Stimulated activated CD8-positive, alpha-beta memory T cell treated with anti-CD3 and anti-CD28 coated beads, Interleukin-7, amount 100 ng/mL, for 4 hours (primary cell): ENCODE data around the gene EGFLAM.
A peak's percentile ranks its signal among the peaks of the same experiment; 100 is the strongest.

Experiments used
- DNase-seq, 2 donors: peaks; one replicate each; pipeline ENCODE4 v3.0.0-alpha.2; 2020; ENCODE audit warnings: low read depth in 2 of 2

Gene EGFLAM

GRCh38 chr5:38417658-38418017, 159.3 kb downstream of the EGFLAM start:
- DNase-seq: no peak

DNA sequence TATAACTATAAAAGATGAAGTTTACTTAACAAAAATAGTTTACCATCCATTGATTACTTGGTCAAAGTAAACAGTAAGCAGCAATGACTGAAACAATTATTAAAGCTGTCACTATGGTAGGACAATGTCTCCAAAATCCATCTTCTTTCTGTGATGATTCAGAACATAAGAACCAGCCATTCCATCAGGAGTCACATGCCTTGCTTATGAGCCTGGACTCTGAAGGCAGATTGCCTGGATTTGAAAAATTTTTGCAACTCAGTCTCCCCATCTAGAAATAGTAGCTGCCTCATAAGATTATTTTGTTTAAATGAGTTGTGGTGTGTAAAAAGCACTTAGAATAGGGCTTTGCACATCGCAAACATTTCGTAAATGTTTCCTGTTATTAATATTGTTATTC, 161.9 kb downstream of the EGFLAM start:
- no peak for DNase-seq

DNA sequence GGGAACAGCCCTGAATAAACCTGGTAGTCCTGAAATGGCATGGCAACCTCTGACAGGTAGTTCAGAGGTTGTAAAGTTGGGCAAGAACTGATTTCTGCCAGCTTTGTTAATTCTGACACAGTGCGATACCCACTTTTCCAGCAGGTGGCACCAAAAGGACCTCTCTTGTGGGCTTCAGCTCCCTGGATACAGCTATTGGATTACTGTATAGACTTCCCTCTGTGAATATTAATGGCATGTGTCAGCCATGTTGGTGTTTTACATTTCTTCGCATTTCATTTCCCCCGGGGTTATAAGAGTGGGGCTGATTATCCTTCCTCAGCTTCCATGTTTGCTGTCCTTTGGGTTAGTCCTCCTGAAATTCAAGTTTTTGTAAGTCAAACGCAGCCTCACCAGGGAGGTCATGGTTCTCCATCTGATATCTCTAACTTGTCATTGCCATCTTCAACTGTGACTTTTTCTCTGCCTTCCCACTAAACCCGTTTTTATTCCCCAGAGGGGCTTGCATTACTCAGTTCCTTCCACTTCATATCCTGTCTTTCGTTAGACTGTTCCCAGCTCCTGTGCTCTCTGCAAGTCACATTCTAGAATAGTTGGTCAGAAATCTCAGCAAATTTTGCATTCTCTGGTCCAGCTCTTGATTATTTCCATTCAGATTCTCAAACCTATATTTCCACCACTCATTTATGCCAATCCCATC, 162.5 kb downstream of the EGFLAM start:
- DNase-seq: no peak

DNA sequence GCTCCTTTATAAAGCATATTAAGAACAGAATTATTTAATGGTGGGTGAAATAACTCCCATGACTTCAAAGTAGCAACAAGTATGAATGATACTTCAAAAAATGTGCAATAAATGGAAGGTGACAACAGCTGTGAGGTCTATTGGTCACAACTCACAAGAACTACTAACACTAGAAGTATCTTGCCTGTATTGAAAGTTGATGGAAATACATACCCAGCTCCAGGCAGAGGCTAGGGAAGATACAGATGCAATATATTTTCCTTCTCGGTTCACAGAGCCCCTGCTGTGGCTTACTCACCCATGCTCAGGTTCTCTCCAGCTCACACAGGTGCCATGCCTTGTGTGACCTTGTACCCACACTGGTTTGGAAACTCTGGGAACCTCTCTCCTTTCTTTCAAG, 164.3 kb downstream of the EGFLAM start:
- DNase-seq: no peak

DNA sequence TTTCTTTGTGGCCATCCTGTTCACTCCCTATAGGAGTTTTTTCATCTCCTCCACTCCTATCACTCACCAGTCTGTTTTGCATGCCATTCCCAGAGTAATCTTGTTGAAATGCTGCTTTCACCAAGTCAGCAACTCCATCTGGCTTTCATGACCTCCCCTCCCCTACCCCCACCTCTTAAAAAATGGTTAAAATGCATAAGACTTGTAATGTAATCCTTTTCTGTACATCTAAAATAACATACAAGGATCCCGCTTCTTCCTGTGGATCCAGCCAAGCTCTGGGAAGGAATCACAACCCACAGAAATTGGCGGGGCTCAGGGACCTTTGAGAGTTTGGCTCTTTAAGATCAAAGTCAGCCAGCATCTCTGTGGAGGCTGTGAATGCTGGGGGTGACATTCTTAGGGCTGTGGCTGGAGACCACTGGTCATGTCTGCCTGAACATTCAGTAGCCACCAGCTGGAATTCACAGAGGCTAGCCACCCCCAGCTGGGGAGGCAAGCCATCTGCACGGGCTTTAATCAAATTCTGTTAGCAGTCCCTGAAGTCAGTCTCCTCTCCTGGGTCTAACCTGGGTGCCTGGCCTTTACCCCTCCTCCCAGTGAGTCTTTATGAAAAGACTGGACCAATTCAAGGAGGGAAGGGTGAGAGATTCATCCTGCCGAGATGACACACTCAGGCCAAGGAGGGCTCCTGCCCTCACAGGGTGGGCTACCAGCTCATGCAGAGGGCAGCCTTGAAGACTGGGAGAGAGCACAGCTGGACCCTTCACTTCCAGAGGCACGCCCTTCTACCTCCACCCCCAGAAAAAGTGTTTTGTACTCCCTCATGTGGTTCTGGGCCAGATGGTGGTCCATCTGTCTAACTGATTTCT, 165.2 kb downstream of the EGFLAM start:
- DNase-seq: no peak

GRCh38 chr5:38424148-38425060, 166.0 kb downstream of the EGFLAM start:
- no peak for DNase-seq

GRCh38 chr5:38426490-38426889, 168.1 kb downstream of the EGFLAM start:
- no peak for DNase-seq

GRCh38 chr5:38426986-38427950, 168.9 kb downstream of the EGFLAM start:
- DNase-seq: no peak

DNA sequence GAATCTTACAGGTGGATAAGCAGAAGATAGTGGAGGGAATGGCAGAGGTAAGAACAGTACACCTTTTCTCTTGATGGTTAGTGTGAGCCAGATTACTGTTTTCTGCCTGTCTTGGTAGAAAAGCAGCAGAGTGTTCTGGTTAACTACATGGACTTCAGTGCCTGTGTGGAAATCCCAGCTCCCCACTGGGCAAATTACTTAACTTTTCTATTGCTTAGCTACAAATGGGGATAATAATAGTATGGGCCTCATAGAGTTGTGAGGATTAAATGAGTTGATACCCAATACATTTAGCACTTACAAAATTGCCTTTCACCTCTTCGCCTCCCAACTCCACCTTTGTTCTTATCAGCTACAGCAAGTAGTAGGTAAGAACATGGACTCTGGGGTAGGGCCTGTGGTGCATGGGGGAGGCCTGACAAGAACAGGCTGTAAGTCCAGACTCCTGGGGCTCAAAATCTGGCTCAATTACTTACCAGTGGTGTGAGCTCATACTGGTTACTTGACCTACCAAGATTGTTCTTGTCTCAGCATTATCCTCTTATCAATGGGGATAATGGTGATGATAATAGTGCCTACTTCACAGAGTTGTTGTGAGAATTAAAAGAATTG, 173.0 kb downstream of the EGFLAM start:
- no peak for DNase-seq

GRCh38 chr5:38433160-38433861, 175.0 kb downstream of the EGFLAM start:
- no peak for DNase-seq

DNA sequence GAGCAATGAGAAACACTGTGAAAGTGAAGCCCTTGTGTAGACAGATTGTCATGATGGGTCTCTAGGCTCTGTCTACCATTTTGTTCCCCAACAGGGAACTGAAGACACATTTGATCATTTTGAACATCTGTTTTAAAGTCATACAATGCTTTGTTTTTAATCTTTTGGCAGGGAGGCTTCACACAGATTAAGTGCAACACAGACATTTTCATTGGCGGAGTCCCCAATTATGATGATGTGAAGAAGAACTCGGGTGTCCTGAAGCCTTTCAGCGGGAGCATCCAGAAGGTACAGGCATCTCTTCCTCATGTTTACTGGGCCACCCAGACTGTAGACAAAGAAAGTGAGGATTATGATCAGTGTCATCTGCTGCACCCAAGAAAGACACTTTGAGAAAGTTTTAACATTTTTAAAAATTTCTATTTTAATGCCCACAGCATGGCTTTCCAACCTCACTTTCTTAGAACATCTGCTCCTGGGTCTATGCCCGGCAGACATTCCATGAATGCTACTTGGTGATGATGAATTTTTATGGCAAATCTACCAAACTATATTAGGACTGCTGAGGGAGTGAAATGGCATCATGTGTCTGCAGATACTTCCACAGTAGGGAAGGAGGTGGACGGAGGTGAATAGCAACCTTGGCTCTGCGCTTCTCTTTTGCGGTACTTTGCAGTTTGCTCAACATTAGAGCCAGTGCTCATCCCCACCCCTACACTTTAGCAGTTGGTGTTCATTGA, 176.8 kb downstream of the EGFLAM start:
- DNase-seq: no peak

DNA sequence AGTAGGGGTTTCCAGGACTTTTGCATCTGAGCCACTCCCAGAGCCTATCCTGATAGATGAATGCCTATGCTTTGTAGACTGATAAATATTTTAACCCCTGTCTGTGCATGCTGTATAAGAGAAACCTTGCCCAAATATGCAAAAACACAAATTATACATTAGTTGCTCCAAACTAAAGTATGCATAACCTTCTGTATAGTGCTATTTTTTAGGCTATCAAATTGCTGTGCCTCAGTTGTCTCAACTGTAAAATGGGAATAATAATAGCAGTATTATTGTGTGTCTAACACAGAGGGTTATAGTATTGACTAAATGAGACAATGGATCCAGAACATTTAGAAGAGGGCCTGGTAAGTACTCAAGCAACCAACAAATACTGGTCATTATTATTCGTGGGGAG, 180.4 kb downstream of the EGFLAM start:
- DNase-seq: no peak

- peak; percentile 53 to 65 for DNase-seq
Measured at GRCh38 chr5:38441453-38442246, 183.3 kb downstream of the EGFLAM start.

- DNase-seq: no peak
Measured at GRCh38 chr5:38442247-38442573, 183.9 kb downstream of the EGFLAM start.

DNA sequence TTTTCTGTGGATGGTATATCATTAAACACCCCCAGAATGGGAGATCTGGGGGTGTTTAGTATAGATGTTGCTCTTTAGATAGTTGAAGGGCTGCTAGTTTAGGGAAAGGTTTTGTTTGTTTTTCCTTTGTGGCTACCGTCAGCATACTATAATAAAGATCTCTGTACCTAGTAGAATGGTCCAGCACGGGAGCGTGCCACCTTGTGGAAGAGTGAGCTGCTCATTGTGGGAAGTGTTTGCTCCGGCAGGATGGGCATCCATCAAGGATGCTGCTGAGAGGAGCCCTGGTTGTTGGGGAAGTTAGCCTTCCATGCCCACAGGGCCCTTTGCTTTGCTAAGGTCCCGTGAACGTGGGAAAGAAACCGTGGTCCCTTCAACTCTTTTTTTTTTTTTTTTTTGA, 185.0 kb downstream of the EGFLAM start:
- DNase-seq: no peak

- no peak for DNase-seq
Measured at GRCh38 chr5:38445374-38446028, 187.1 kb downstream of the EGFLAM start.

DNA sequence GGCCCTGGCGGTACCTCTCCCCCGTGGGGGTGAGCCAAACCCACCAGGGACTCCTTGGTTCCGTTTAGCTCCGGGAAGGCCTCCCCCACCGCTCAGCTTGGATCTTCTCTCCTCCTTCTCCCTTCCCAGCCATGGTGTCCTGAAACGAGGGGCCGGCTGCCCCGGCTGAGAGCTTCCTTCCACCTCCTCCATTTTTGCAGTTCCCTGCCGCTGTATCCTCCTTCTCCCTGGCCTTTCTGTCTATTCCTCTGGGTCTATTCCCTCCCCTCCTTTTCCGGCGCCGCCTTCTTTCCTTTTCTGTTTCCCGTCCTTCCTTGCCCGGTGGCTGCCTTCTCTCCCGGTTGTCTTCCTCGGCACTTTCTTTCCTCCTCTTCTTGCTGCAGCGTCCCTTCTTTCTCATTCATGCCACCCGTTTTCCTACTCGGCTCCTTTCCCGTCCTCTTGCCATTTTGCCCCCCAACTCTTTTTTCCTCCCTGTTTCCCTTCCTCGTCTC, 187.7 kb downstream of the EGFLAM start:
- DNase-seq: no peak

- no peak for DNase-seq
Measured at GRCh38 chr5:38447056-38447455, 188.7 kb downstream of the EGFLAM start.
